K562 (cell line): ENCODE data around the gene RSPH3.

Source experiments
- CEBPB ChIP-seq: fragments of 450-650 bp; IDR thresholded peaks from 2 replicates; pipeline ENCODE4 v1.6.1; 2016; ENCODE audit warnings: missing genetic modification characterization, missing compliant biosample characterization
- CHD1 ChIP-seq: fragments of 200-600 bp; sonication (generic); IDR thresholded peaks from one replicate; pipeline ENCODE4 v1.6.1; 2012; ENCODE audit warnings: mild to moderate bottlenecking, moderate library complexity, low read length, inconsistent platforms
- CTCF ChIP-seq, 3 experiments: IDR thresholded peaks in 2 of 3; conservative IDR thresholded peaks in 1 of 3; 2 replicates each; pipeline ENCODE4 v1.5.1; 2011 to 2012; ENCODE audit warnings: low read length in 3 of 3, mild to moderate bottlenecking in 3 of 3, control low read depth in 2 of 3, improper control_type of control experiment in 1 of 3, inconsistent platforms in 1 of 3, low read depth in 1 of 3, mixed read lengths in 1 of 3, moderate library complexity in 1 of 3; ENCODE audit not compliant: insufficient read depth in 2 of 3
- ZC3H4 ChIP-seq: sonication (generic); formaldehyde crosslinking; IDR thresholded peaks from 2 replicates; pipeline ENCODE4 v1.9.0; 2021; ENCODE audit warnings: missing genetic modification reagents, borderline replicate concordance

DNA sequence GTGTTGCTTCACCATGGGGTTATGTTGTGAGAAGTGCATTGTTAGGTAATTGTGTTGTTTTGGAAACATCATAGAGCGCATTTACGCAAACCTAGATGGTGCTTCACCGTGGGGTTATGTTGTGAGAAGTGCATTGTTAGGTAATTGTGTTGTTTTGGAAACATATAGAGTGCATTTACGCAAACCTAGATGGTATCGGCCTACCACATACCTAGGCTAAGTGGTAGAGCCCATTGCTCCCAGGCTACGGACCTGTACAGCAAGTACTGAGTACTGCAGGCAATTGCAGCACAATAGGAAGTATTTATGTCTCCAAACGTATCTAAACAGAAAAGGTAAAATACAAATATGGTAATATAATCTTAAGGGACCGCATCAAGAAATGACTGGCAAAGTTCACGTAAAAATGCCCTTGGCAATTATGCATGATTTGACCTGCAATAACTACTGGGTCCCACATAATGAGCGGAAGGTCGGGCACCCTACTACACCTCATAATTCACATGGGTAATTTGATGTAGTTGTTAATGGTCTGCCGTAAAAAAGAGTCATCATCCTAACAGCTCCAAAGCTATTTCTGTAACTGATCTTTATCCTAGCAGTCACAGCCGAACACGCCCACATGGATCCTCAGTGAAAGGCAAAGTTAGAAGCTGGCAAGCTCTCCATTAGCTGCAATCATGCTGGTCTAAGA is 76.0 kb downstream of the RSPH3 start:
- no peak for TF ChIP-seq ZC3H4 (CRISPR knock-in tag)
- no peak for TF ChIP-seq CTCF (IDR thresholded peaks at IDR 0.05 in 2 of 3, conservative IDR thresholded peaks at IDR 0.05 in 1 of 3; ENCODE audit: insufficient read depth in 2 of 3, low read depth in 1 of 3, low read length in 3 of 3)
- TF ChIP-seq CEBPB (tag), result peak; percentile 36; the same call in 1 of the 2 replicates
- TF ChIP-seq CHD1, result no peak
